Neuronal stem cell (in vitro differentiated cells): Measurements from ENCODE around the gene PKNOX2.

Experiments used
- DNase-seq: peaks from one replicate; pipeline ENCODE4 v3.0.0-alpha.2; 2013; ENCODE audit warnings: low spot score
- H2AFZ ChIP-seq: one replicate; pipeline ENCODE4 v1.6.1; 2013; ENCODE audit warnings: mild to moderate bottlenecking, low read length, inconsistent platforms
- H2AK5ac ChIP-seq: 2 replicates; pipeline ENCODE4 v1.6.1; 2013; ENCODE audit warnings: low read depth, mild to moderate bottlenecking, inconsistent platforms, low read length, moderate library complexity, mixed read lengths
- H2BK120ac ChIP-seq: 2 replicates; pipeline ENCODE4 v1.6.1; 2013; ENCODE audit warnings: low read depth, mild to moderate bottlenecking, inconsistent platforms, low read length, moderate library complexity, mixed read lengths
- H2BK12ac ChIP-seq: one replicate; pipeline ENCODE4 v1.6.1; 2013; ENCODE audit warnings: low read length, inconsistent platforms
- H2BK15ac ChIP-seq: 2 replicates; pipeline ENCODE4 v1.6.1; 2013; ENCODE audit warnings: mild to moderate bottlenecking, low read length, inconsistent platforms, mixed read lengths
- H2BK5ac ChIP-seq: one replicate; pipeline ENCODE4 v1.6.1; 2013; ENCODE audit warnings: inconsistent platforms, mild to moderate bottlenecking, low read length, moderate library complexity
- H3K14ac ChIP-seq: one replicate; pipeline ENCODE4 v1.6.1; 2013; ENCODE audit warnings: low read length, inconsistent platforms
- H3K18ac ChIP-seq: 2 replicates; pipeline ENCODE4 v1.6.1; 2013; ENCODE audit warnings: low read length, inconsistent platforms
- H3K23ac ChIP-seq: 2 replicates; pipeline ENCODE4 v1.6.1; 2013; ENCODE audit warnings: low read depth, mild to moderate bottlenecking, mixed read lengths, low read length, inconsistent platforms; ENCODE audit not compliant: poor library complexity
- H3K27ac ChIP-seq: replicated peaks from 3 replicates; pipeline ENCODE4 v1.5.1; 2013; ENCODE audit warnings: low read length, inconsistent platforms
- H3K27me3 ChIP-seq, 3 experiments: 2 replicates each; pipeline ENCODE4 v1.6.1; 2013; ENCODE audit warnings: low read length in 3 of 3, mild to moderate bottlenecking in 2 of 3, inconsistent platforms in 1 of 3, low read depth in 1 of 3, mixed read lengths in 1 of 3, moderate library complexity in 1 of 3; ENCODE audit not compliant: control insufficient read depth in 3 of 3, insufficient read depth in 3 of 3
- H3K36me3 ChIP-seq, 2 donors: replicated peaks in 1 of 2; 2 replicates each; pipeline ENCODE4 v1.6.1; 2013; ENCODE audit warnings: low read length in 2 of 2; ENCODE audit not compliant: control insufficient read depth in 2 of 2, insufficient read depth in 2 of 2
- H3K4ac ChIP-seq: 2 replicates; pipeline ENCODE4 v1.6.1; 2013; ENCODE audit warnings: inconsistent platforms, mild to moderate bottlenecking, low read length, moderate library complexity
- H3K4me1 ChIP-seq, 2 donors: 1 replicate in 1 of 2; 2 replicates in 1 of 2; pipeline ENCODE4 v1.6.1; 2013; ENCODE audit warnings: low read length in 2 of 2, low read depth in 1 of 2; ENCODE audit not compliant: control insufficient read depth in 2 of 2, insufficient read depth in 1 of 2
- H3K4me2 ChIP-seq: one replicate; pipeline ENCODE4 v1.6.1; 2013; ENCODE audit warnings: mild to moderate bottlenecking, low read length, inconsistent platforms; ENCODE audit not compliant: insufficient read depth, poor library complexity, severe bottlenecking
- H3K4me3 ChIP-seq, 2 donors: 2 replicates each; pipeline ENCODE4 v1.5.1; 2013; ENCODE audit warnings: low read length in 2 of 2, mild to moderate bottlenecking in 2 of 2, inconsistent platforms in 1 of 2, moderate library complexity in 1 of 2
- H3K79me1 ChIP-seq: one replicate; pipeline ENCODE4 v1.6.1; 2013; ENCODE audit warnings: low read depth, mild to moderate bottlenecking, inconsistent platforms, low read length, moderate library complexity
- H3K9ac ChIP-seq: one replicate; pipeline ENCODE4 v1.6.1; 2013; ENCODE audit warnings: mild to moderate bottlenecking, low read depth, low read length, inconsistent platforms; ENCODE audit not compliant: poor library complexity
- H3K9me3 ChIP-seq, 2 donors: replicated peaks in 1 of 2; 2 replicates each; pipeline versions ENCODE3 to v1.6.1; 2013; ENCODE audit warnings: low read length in 2 of 2, mild to moderate bottlenecking in 2 of 2, inconsistent platforms in 1 of 2, low read depth in 1 of 2, mixed read lengths in 1 of 2, moderate library complexity in 1 of 2; ENCODE audit not compliant: control insufficient read depth in 2 of 2, insufficient read depth in 1 of 2
- H4K8ac ChIP-seq: one replicate; pipeline ENCODE4 v1.6.1; 2013; ENCODE audit warnings: low read depth, mild to moderate bottlenecking, inconsistent platforms, low read length, moderate library complexity
- H4K91ac ChIP-seq: one replicate; pipeline ENCODE4 v1.6.1; 2013; ENCODE audit warnings: low read length, low read depth, mild to moderate bottlenecking, inconsistent platforms; ENCODE audit not compliant: poor library complexity
- WGBS, 2 donors: extraction: QIAGEN DNeasy Blood & Tissue Kit; methylation state at CpG; one replicate each; pipeline ENCODE4 v1.1.7; 2013; ENCODE audit warnings: missing lambda C conversion rate in 2 of 2, mixed read lengths in 1 of 2; ENCODE audit not compliant: insufficient read length in 2 of 2, insufficient replicate concordance in 1 of 2; ENCODE audit errors: extremely low coverage in 2 of 2; 5-methylcytosine and 5-hydroxymethylcytosine counted together

Gene PKNOX2

DNA sequence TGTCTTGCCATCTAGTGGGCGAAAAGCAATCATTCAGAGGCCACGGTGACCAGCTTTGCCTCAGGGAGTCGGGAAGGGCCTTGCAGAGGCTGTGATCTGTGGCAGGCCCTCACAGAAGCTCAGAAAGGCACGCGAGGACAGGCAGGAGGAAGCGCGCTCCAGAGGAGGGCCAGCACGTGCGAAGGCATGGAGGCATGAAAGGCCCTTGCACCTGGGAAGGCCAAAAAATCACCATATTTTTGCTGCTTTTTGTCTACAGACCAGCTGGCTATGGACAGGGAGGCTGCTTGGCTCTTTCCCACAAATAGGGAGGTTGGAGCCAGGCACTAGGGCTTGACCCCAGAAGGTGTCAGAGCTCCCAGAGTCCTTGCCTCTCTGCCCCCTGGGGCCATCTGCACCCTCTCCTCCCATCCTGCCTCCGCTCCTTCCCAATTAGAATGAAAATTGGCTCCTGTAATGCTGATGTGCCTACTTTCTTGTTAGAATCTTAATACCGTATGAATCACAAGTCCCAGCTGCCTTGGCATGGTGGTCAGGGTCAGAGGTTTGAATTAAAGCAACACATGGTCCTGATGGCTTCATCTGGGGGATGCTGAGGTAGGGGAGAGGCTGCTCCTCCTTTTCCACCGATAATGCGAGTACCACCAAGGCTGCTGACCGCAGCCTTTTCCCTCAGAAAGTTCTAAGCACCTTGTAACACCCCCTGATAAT is 262.4 kb downstream of the PKNOX2 start:
- Histone ChIP-seq H3K9me3 (no peaks in the 10 kb centered on the region), H4K91ac (no peak overlapping the region), H2BK5ac (no peak overlapping the region), H4K8ac (no peak overlapping the region), H3K27me3 (no peaks in the 10 kb centered on the region), H3K4me2 (no peak overlapping the region), H3K36me3 (peaks cover 11 to 60% of the 10 kb centered on the region in 2 donors), H2BK15ac (no peak overlapping the region), H3K27ac (no peak overlapping the region), H3K14ac (no peak overlapping the region), H3K4ac (no peak overlapping the region), H3K4me1 (no peaks in the 10 kb centered on the region), H2BK120ac (no peak overlapping the region), H2AFZ (no peak overlapping the region), H2AK5ac (no peak overlapping the region), H3K18ac (no peak overlapping the region), H2BK12ac (no peak overlapping the region), H3K9ac (no peak overlapping the region), H3K79me1 (no peaks in the 10 kb centered on the region), H3K4me3 (no peak overlapping the region), H3K23ac (no peak overlapping the region)
- DNase-seq: no peak
- no CpG with 5 or more reads among the region's 14 CpGs for WGBS, 2 donors

DNA sequence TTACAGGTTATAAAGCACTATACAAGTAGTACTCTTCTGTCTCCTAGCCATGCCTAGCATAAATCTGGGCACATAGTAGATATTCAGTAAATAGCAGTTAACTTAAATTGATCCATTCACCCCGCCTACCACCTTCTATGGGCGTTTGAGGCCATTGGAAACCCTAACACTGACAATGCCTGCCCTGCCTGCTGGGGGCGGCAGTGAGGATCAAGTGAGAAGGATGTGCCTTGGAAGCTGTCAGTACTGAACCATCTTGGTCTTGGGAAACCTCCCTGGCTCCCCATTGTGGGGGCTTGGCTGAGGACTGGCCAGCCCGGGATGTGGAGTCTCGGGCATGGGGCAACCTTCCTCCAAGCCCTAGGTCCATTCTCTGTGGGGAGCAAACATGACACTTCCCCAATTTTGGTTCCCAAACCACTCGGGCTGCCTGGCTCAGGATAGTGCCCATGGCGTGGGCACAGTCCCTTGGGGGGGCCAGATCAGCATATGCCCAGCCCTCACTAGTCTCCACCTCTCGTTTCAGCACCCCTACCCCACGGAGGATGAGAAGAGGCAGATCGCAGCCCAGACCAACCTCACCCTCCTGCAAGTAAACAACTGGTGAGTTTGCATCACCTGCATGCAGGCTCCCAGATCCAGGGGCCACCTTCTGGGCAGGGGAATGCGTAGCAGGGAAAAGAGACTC is 264.1 kb downstream of the PKNOX2 start:
- Histone ChIP-seq H3K4me3 (no peak overlapping the region), H3K79me1 (no peaks in the 10 kb centered on the region), H3K23ac (no peak overlapping the region), H2BK12ac (no peak overlapping the region), H2AFZ (no peak overlapping the region), H2BK15ac (no peak overlapping the region), H3K14ac (no peak overlapping the region), H3K9ac (no peak overlapping the region), H3K4ac (no peak overlapping the region), H3K27ac (no peak overlapping the region), H3K4me1 (no peaks in the 10 kb centered on the region), H3K9me3 (no peaks in the 10 kb centered on the region), H4K91ac (no peak overlapping the region), H4K8ac (no peak overlapping the region), H2AK5ac (peak overlapping the region; percentile 11), H2BK120ac (no peak overlapping the region), H3K18ac (peak overlapping the region; percentile 83), H3K27me3 (no peaks in the 10 kb centered on the region), H2BK5ac (no peak overlapping the region), H3K4me2 (no peak overlapping the region), H3K36me3 (peaks cover 12 to 55% of the 10 kb centered on the region in 2 donors)
- DNase-seq: no peak
- WGBS, 2 donors: no CpG with 5 or more reads among the region's 11 CpGs

DNA sequence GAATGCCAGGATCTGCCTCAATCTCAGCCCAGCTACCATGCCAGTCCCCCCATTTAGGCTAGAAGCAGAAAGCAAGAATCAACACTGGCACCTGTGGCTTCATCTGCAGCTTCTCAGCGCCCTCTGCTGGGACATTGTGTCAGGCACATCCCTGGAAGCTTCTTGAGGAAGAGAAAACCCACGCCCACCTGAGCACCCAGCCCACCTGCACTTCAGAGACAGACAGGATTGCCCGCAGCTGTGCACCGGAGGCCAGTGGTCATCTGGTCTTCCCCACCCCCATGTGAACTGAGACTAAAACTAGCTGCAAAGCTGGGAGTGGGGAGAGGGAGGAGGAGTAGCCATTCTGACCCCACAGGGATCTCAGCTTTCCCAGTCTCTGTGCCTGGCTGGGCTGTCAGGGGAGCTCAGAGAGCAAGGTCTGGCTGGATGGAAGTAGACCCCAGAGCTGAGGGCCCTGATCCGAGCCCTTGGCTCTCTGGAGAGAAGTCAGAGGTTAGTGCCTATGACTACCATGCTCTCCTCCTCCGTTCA is 264.7 kb downstream of the PKNOX2 start:
- Histone ChIP-seq H3K36me3 (peaks cover 12 to 55% of the 10 kb centered on the region in 2 donors), H2BK15ac (no peak overlapping the region), H3K4me3 (no peak overlapping the region), H3K14ac (no peak overlapping the region), H3K27ac (no peak overlapping the region), H4K8ac (no peak overlapping the region), H2AK5ac (no peak overlapping the region), H3K9ac (no peak overlapping the region), H3K27me3 (no peaks in the 10 kb centered on the region), H2BK5ac (no peak overlapping the region), H3K79me1 (no peaks in the 10 kb centered on the region), H3K9me3 (no peaks in the 10 kb centered on the region), H3K23ac (no peak overlapping the region), H3K18ac (peak overlapping the region; percentile 83), H2AFZ (no peak overlapping the region), H3K4me2 (no peak overlapping the region), H3K4me1 (no peaks in the 10 kb centered on the region), H4K91ac (no peak overlapping the region), H2BK120ac (no peak overlapping the region), H3K4ac (no peak overlapping the region), H2BK12ac (no peak overlapping the region)
- DNase-seq: peak; percentile 57
- no CpG with 5 or more reads among the region's 6 CpGs for WGBS, 2 donors
